HEK293 (cell line): ENCODE data around the gene PARP9.

Experiments
- GLI4 ChIP-seq: fragments of 450-650 bp; formaldehyde crosslinking; IDR thresholded peaks from 2 replicates; pipeline ENCODE4 v1.5.1; 2016; ENCODE audit warnings: missing biosample characterization, missing genetic modification characterization
- HOXD13 ChIP-seq: sonication (generic); formaldehyde crosslinking; IDR thresholded peaks from 2 replicates; pipeline ENCODE4 v1.8.0; 2022; ENCODE audit warnings: missing genetic modification reagents, borderline replicate concordance
- KLF1 ChIP-seq: fragments of 450-650 bp; formaldehyde crosslinking; IDR thresholded peaks from 2 replicates; pipeline ENCODE4 v1.5.1; 2016; ENCODE audit warnings: missing biosample characterization, missing genetic modification characterization
- KLF8 ChIP-seq: fragments of 450-650 bp; formaldehyde crosslinking; IDR thresholded peaks from 2 replicates; pipeline ENCODE4 v1.5.1; 2016; ENCODE audit warnings: missing biosample characterization, missing genetic modification characterization
- MZF1 ChIP-seq: fragments of 450-650 bp; formaldehyde crosslinking; IDR thresholded peaks from 2 replicates; pipeline ENCODE4 v1.5.1; 2017; ENCODE audit warnings: missing biosample characterization, missing genetic modification characterization, borderline replicate concordance
- OVOL3 ChIP-seq: fragments of 450-650 bp; formaldehyde crosslinking; IDR thresholded peaks from 2 replicates; pipeline ENCODE4 v1.5.1; 2016; ENCODE audit warnings: missing biosample characterization, missing genetic modification characterization
- PBX3 ChIP-seq: sonication (generic); formaldehyde crosslinking; IDR thresholded peaks from 2 replicates; pipeline ENCODE4 v1.8.1; 2022; ENCODE audit warnings: mild to moderate bottlenecking, moderate library complexity, missing genetic modification reagents
- SCRT1 ChIP-seq: fragments of 450-650 bp; formaldehyde crosslinking; IDR thresholded peaks from 2 replicates; pipeline ENCODE4 v1.5.1; 2016; ENCODE audit warnings: missing biosample characterization, missing genetic modification characterization, borderline replicate concordance
- TCF7L2 ChIP-seq: IDR thresholded peaks from 2 replicates; pipeline ENCODE4 v1.6.1; 2011; ENCODE audit warnings: low read depth, mild to moderate bottlenecking, inconsistent platforms, low read length, moderate library complexity, borderline replicate concordance
- WT1 ChIP-seq: fragments of 450-650 bp; formaldehyde crosslinking; IDR thresholded peaks from 2 replicates; pipeline ENCODE4 v1.5.1; 2016; ENCODE audit warnings: missing biosample characterization, missing genetic modification characterization
- ZBTB26 ChIP-seq: fragments of 450-650 bp; formaldehyde crosslinking; optimal IDR thresholded peaks from 2 replicates; pipeline ENCODE3; 2016; ENCODE audit warnings: missing biosample characterization, mild to moderate bottlenecking, missing genetic modification characterization
- ZBTB48 ChIP-seq: fragments of 450-650 bp; formaldehyde crosslinking; IDR thresholded peaks from 2 replicates; pipeline ENCODE4 v1.5.1; 2016; ENCODE audit warnings: missing biosample characterization, missing genetic modification characterization
- ZBTB8A ChIP-seq: fragments of 450-650 bp; formaldehyde crosslinking; IDR thresholded peaks from 2 replicates; pipeline ENCODE4 v1.5.1; 2016; ENCODE audit warnings: missing biosample characterization, missing genetic modification characterization
- ZFP3 ChIP-seq: fragments of 450-650 bp; formaldehyde crosslinking; IDR thresholded peaks from 2 replicates; pipeline ENCODE4 v1.5.1; 2016; ENCODE audit warnings: low read depth, missing biosample characterization, missing genetic modification characterization
- ZNF133 ChIP-seq: fragments of 450-650 bp; formaldehyde crosslinking; IDR thresholded peaks from 2 replicates; pipeline ENCODE4 v1.5.1; 2016; ENCODE audit warnings: missing biosample characterization, missing genetic modification characterization
- ZNF155 ChIP-seq: fragments of 450-650 bp; formaldehyde crosslinking; IDR thresholded peaks from 2 replicates; pipeline ENCODE4 v1.5.1; 2016; ENCODE audit warnings: missing biosample characterization, missing genetic modification characterization
- ZNF202 ChIP-seq: fragments of 450-650 bp; formaldehyde crosslinking; IDR thresholded peaks from 2 replicates; pipeline ENCODE4 v1.5.1; 2016; ENCODE audit warnings: missing biosample characterization, missing genetic modification characterization, borderline replicate concordance
- ZNF248 ChIP-seq: fragments of 450-650 bp; formaldehyde crosslinking; IDR thresholded peaks from 2 replicates; pipeline ENCODE4 v1.5.1; 2017; ENCODE audit warnings: missing biosample characterization, missing genetic modification characterization
- ZNF292 ChIP-seq: fragments of 450-650 bp; formaldehyde crosslinking; IDR thresholded peaks from 2 replicates; pipeline ENCODE4 v1.5.1; 2016; ENCODE audit warnings: low read depth, missing biosample characterization, missing genetic modification characterization, borderline replicate concordance
- ZNF426 ChIP-seq: fragments of 450-650 bp; formaldehyde crosslinking; IDR thresholded peaks from 2 replicates; pipeline ENCODE4 v1.5.1; 2017; ENCODE audit warnings: missing biosample characterization, missing genetic modification characterization, mild to moderate bottlenecking, inconsistent platforms, moderate library complexity
- ZNF585B ChIP-seq: fragments of 450-650 bp; formaldehyde crosslinking; IDR thresholded peaks from 2 replicates; pipeline ENCODE4 v1.5.1; 2016; ENCODE audit warnings: missing biosample characterization, missing genetic modification characterization
- ZNF596 ChIP-seq: fragments of 450-650 bp; IDR thresholded peaks from 2 replicates; pipeline ENCODE4 v1.5.0; 2018; ENCODE audit warnings: missing biosample characterization, mild to moderate bottlenecking, missing genetic modification characterization, moderate library complexity
- ZNF639 ChIP-seq: fragments of 450-650 bp; formaldehyde crosslinking; IDR thresholded peaks from 2 replicates; pipeline ENCODE4 v1.5.1; 2016; ENCODE audit warnings: missing biosample characterization, missing genetic modification characterization
- ZNF664 ChIP-seq: fragments of 450-650 bp; formaldehyde crosslinking; IDR thresholded peaks from 2 replicates; pipeline ENCODE4 v1.5.1; 2016; ENCODE audit warnings: missing biosample characterization, missing genetic modification characterization
- ZNF701 ChIP-seq: fragments of 450-650 bp; formaldehyde crosslinking; IDR thresholded peaks from 2 replicates; pipeline ENCODE4 v1.5.1; 2016; ENCODE audit warnings: missing biosample characterization, missing genetic modification characterization
- ZNF707 ChIP-seq: fragments of 450-650 bp; formaldehyde crosslinking; IDR thresholded peaks from 2 replicates; pipeline ENCODE4 v1.5.1; 2016; ENCODE audit warnings: missing biosample characterization, missing genetic modification characterization
- ZNF747 ChIP-seq: fragments of 450-650 bp; formaldehyde crosslinking; IDR thresholded peaks from 2 replicates; pipeline ENCODE4 v1.5.1; 2016; ENCODE audit warnings: missing biosample characterization, missing genetic modification characterization
- ZSCAN5A ChIP-seq: fragments of 450-650 bp; formaldehyde crosslinking; IDR thresholded peaks from 2 replicates; pipeline ENCODE4 v1.5.1; 2016; ENCODE audit warnings: missing biosample characterization, missing genetic modification characterization
- TF ChIP-seq, protein P1 (sequence below): fragments of 450-650 bp; formaldehyde crosslinking; IDR thresholded peaks from 2 replicates; pipeline ENCODE4 v1.5.1; 2016; ENCODE audit warnings: missing biosample characterization, missing genetic modification characterization
- TF ChIP-seq, protein P2 (sequence below): fragments of 450-650 bp; formaldehyde crosslinking; IDR thresholded peaks from 2 replicates; pipeline ENCODE4 v1.5.1; 2016; ENCODE audit warnings: missing biosample characterization, missing genetic modification characterization
- TF ChIP-seq, protein P3 (sequence below): fragments of 450-650 bp; formaldehyde crosslinking; IDR thresholded peaks from 2 replicates; pipeline ENCODE4 v1.5.1; 2017; ENCODE audit warnings: missing biosample characterization, missing genetic modification characterization
- TF ChIP-seq, protein P4 (sequence below): fragments of 450-650 bp; formaldehyde crosslinking; IDR thresholded peaks from 2 replicates; pipeline ENCODE4 v1.5.1; 2016; ENCODE audit warnings: missing biosample characterization, missing genetic modification characterization

The PARP9 gene

GRCh38 chr3:122564155-122564912, at the start of gene PARP9, which contains the start of gene DTX3L (continued):
- TF ChIP-seq ZNF133 (tag by site-specific recombination) = no peak
- no peak for TF ChIP-seq ZNF596
- no peak for TF ChIP-seq ZNF426 (tag by site-specific recombination)
- peak; percentile 74 for TF ChIP-seq KLF1 (tag by site-specific recombination)
- TF ChIP-seq, protein P1, sequence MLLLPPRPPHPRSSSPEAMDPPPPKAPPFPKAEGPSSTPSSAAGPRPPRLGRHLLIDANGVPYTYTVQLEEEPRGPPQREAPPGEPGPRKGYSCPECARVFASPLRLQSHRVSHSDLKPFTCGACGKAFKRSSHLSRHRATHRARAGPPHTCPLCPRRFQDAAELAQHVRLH (tag by site-specific recombination) = no peak
- TF ChIP-seq ZBTB26 = peak; percentile 91
- peak; percentile 46 for TF ChIP-seq ZBTB48 (tag by site-specific recombination)
- TF ChIP-seq, protein P2, sequence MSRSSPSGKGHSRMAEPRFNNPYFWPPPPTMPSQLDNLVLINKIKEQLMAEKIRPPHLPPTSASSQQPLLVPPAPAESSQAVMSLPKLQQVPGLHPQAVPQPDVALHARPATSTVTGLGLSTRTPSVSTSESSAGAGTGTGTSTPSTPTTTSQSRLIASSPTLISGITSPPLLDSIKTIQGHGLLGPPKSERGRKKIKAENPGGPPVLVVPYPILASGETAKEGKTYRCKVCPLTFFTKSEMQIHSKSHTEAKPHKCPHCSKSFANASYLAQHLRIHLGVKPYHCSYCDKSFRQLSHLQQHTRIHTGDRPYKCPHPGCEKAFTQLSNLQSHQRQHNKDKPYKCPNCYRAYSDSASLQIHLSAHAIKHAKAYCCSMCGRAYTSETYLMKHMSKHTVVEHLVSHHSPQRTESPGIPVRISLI (tag by site-specific recombination) = no peak
- TF ChIP-seq ZFP3 (tag by site-specific recombination) = no peak
- TF ChIP-seq ZNF292 (tag by site-specific recombination) = no peak
- no peak for TF ChIP-seq GLI4 (tag by site-specific recombination)
- no peak for TF ChIP-seq ZNF747 (tag by site-specific recombination)
- TF ChIP-seq, protein P3, sequence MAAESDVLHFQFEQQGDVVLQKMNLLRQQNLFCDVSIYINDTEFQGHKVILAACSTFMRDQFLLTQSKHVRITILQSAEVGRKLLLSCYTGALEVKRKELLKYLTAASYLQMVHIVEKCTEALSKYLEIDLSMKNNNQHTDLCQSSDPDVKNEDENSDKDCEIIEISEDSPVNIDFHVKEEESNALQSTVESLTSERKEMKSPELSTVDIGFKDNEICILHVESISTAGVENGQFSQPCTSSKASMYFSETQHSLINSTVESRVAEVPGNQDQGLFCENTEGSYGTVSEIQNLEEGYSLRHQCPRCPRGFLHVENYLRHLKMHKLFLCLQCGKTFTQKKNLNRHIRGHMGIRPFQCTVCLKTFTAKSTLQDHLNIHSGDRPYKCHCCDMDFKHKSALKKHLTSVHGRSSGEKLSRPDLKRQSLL = no peak
- TF ChIP-seq SCRT1 (tag by site-specific recombination) = no peak
- peak; percentile 99 for TF ChIP-seq ZBTB8A (tag by site-specific recombination)
- TF ChIP-seq OVOL3 (tag by site-specific recombination) = no peak
- TF ChIP-seq ZNF664 = no peak
- TF ChIP-seq ZNF639 = no peak
- TF ChIP-seq PBX3 (CRISPR knock-in tag) = no peak
- no peak for TF ChIP-seq TCF7L2
- no peak for TF ChIP-seq WT1 (tag by site-specific recombination)
- TF ChIP-seq ZNF707 (tag by site-specific recombination) = no peak
- no peak for TF ChIP-seq ZNF701 (tag by site-specific recombination)
- no peak for TF ChIP-seq MZF1 (tag by site-specific recombination)
- no peak for TF ChIP-seq ZNF202
- no peak for TF ChIP-seq ZNF248 (tag by site-specific recombination)
- TF ChIP-seq ZSCAN5A = no peak
- TF ChIP-seq ZNF155 = no peak
- TF ChIP-seq HOXD13 = no peak
- TF ChIP-seq, protein P4, sequence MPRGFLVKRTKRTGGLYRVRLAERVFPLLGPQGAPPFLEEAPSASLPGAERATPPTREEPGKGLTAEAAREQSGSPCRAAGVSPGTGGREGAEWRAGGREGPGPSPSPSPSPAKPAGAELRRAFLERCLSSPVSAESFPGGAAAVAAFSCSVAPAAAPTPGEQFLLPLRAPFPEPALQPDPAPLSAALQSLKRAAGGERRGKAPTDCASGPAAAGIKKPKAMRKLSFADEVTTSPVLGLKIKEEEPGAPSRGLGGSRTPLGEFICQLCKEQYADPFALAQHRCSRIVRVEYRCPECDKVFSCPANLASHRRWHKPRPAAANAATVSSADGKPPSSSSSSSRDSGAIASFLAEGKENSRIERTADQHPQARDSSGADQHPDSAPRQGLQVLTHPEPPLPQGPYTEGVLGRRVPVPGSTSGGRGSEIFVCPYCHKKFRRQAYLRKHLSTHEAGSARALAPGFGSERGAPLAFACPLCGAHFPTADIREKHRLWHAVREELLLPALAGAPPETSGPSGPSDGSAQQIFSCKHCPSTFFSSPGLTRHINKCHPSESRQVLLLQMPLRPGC (tag by site-specific recombination) = no peak
- no peak for TF ChIP-seq ZNF585B
- peak; percentile 70; the same call in 1 of the 2 replicates for TF ChIP-seq KLF8
